Stimulated activated CD8-positive, alpha-beta memory T cell treated with anti-CD3 and anti-CD28 coated beads, Interleukin-15, amount 100 ng/mL, for 24 hours (primary cell): ENCODE measurements around the gene ICAM3.
A peak's percentile ranks its signal among the peaks of the same experiment; 100 is the strongest.

Experiments
- DNase-seq: peaks from one replicate; pipeline ENCODE4 v3.0.0-alpha.2; 2020; ENCODE audit warnings: low read depth

Gene ICAM3

DNA sequence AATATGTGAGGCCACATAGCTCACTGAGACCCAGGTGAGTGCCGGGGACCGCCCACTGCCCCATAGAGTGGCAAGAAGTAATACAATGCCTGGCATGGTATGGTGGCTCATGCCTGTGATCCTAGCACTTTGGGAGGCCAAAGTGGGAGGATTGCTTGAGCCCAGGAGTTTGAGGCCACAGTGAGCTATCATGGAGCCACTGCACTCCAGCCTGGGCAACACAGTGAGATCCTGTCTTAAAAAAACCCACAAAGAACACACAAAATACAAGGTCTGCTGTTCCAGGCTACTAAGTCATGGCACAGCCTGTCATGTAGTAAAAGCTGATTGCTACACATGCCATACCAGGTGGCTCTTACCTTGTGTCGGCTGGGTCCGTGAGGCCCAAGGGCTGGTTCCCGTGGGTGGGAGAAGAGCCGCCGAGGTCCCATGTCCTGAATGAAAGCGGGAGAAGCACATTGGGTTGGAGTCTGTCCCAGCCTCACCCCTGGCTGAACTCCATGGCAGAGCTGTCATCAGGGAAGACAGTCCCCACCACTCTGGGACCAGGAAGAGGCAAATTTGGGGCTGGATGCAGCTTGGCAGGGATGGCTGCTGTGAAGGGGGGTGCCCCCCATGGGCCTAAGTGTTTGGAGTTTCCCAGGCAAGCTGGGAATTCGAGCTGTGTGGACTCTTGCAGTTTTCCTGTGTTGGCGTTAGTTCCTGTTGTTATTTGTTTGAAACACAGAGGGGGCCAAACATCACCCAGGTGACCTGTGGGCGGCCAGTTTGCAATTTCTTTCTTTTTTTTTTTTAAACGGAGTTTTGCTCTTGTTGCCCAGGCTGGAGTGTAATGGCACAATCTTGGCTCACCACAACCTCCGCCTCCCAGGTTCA is 20.4 kb downstream of the ICAM3 start:
- DNase-seq: no peak

DNA sequence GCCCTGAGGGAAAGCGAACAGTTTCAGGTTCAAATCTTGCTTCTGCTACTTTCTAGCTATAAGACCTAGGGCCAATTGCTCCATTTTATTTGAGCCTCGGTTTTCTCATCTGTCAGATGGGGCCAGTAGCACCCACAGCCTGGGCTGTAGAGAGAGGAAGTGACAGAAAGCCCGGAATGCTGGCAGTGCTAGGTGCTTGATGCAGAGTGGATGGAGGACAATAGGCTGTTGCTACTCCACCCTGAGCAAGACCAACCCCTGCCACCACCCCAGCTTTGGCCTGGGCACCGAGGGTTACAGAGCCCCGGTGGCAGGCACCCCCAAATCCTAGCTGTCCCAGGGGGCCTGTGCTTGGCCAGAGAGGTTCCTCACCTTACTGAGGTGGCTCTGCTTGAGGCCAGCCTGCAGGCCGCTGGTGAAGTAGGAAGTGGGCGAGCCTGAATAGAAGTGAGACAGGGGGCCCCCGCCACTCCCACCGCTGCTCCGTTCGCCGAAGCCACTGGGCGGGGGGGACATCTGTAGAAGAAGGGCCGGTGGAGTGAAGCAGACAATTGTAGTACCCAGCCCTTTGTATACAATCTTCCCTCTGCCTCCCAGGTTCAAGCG is 21.5 kb downstream of the ICAM3 start:
- no peak for DNase-seq

DNA sequence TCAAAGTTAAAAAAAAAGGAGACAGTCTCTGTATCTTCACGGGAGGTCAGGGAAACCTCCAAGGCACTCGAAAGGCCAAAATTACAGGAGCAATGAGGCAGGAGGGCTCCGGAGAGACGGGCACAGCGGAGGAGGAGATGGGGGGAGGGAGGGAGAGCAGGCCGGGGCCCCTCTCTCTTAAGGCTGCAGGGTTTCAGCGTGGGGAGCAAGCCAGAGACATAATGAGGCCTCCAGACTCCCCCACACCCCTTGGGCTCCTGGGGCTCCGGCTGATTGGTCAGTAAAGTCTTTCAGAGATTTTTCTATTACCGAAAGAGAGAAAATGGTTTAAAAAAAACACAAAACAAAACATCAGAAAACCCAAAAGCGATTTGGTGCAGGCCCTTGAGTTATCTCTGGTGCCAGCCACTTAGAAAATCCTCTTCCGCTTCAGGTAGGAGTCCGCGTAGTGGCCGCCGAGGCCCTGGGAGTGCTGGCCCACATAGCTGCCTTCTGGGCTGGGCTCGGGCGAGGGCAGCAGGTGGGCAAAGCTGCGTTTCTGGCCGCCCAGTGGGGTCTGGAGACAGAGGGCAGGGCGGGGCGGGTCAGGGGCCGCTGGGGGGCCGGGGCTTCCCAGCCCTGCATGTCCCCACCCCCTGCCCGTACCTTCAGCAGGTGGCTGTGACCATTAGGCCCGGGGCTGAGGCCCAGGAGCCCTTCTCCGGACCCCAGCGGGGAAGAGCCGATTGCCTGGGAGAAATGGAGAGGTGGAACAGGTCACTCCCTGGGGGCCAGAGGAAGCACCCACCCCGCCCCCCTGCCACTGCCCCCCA is 22.2 kb downstream of the ICAM3 start:
- DNase-seq: no peak

DNA sequence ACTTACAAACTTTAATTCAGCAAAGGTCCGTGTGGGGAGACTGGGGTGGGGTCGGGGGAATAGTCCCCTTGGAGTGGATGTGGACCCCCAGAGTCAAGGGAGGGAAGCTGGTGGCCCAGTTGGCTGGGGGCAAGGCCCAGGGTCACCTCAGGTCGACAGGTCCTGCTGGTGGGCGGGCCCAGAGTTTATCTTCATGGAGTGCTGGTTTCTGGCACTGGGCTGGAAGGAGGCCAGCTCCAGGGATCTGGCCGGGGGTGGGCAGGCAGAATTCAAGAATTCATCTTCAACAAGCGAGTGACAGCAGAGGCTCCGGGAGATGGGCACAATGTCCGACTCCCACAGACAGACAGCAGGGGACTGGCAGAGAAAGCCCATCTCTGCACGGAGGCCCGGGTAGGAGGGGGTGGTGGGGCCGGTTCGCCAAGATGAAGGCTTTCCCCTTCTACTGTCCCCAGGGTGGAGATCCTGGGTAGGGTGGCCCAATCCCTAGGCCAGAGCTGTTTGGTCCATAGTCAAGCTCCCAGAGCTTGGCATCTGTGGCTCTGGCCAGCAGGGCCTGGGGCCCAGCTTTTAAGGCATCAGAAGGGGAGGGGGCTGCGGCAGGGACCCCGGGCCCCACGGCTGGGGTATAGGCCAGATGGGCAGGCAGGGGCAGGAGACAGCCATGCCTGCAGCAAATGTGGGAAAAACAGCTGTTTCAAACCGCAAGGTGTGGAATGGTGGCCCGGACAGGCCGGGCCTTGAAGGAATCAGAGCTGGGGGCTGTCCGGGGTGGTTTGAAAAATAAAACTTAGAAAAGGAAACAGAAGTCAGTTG is 23.0 kb downstream of the ICAM3 start:
- DNase-seq: no peak

DNA sequence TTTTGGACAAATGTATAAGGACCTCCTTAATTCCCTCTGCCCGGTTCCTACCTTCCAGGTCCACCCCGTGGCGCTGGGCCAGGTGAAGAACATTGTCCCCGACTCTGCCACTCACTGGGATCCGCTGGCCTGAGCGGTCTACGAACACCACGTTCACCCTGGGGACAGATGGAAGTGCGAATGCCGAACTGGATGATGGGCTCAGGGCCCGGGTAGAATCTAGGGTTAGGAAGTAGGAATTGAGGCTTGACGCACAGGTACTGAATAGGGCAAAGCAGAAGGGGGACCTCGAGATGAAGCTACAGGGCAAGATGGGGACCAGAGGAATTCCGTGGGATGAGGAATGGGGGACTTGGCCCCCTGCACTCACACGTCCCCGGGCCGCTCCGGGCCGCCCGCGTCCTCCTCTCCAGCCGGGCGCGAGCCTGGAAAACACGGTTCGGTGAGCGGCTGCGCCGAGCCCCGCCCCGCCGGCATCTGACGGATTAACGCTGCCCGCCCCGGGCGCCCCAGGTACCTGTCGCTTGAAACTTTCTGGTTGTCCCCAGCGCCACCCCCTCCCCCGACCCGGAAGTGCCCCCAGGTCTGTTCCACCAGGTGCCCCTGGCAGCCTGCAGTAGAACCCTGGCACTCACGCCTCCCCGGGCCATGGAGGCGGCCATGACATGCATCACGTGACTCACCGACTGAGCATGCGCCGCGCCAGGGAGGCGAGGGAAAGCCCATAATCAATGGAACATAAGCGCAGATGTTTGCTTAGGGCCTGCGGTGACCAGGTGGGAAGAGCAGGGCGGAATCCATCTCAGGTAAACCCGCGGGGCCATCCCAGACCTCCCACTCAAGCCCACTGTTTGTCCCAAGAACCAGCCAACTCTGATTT is 23.8 kb downstream of the ICAM3 start, which contains the start of gene FDX2:
Gene FDX2, minus strand, starts transcription at position 681 of the 880 bp plus-strand sequence. Its CDS starts 19 bp downstream, at position 662.
- peak; percentile 88 for DNase-seq

DNA sequence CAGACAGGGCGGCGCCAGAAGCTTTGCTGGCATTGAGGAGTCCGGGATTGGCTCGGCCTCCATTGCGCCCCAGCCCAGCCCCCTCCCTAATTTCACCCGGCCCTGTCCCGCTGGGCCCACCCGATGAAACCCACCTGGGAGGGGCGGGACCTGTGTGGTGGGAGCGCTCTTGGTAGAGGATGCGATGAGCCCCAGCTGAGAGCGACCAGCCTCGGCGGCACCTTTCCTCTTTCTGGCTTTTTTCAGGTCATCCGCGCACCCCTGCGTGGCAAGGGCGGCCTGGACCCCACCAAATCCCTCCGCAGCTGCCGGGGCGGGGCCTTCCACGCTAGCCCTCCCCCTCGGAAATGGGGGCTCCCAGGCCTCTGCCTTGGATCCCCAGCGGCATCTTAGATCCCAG is 30.0 kb downstream of the ICAM3 start, which contains the start of gene ZGLP1:
Gene ZGLP1, minus strand, starts transcription at position 393 of the 400 bp plus-strand sequence.
- DNase-seq: no peak

DNA sequence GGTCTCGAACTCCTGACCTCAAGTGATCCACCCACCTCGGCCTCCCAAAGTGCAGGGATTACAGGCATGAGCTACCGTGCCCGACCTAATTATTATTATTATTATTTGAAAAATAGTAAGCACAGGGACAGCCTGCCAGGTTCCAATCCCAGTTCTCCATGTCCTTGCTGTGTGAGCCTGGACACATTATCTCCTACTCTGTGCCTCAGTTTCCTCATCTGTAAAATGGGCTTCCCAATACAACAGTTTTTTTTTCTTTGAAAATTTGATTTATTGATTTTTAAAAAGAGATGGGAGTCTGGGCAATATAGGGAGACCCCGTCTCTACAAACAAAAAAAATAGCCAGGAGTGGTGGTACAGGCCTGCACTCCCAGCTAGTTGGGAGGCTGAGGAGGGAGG is 33.1 kb downstream of the ICAM3 start:
- DNase-seq: no peak

DNA sequence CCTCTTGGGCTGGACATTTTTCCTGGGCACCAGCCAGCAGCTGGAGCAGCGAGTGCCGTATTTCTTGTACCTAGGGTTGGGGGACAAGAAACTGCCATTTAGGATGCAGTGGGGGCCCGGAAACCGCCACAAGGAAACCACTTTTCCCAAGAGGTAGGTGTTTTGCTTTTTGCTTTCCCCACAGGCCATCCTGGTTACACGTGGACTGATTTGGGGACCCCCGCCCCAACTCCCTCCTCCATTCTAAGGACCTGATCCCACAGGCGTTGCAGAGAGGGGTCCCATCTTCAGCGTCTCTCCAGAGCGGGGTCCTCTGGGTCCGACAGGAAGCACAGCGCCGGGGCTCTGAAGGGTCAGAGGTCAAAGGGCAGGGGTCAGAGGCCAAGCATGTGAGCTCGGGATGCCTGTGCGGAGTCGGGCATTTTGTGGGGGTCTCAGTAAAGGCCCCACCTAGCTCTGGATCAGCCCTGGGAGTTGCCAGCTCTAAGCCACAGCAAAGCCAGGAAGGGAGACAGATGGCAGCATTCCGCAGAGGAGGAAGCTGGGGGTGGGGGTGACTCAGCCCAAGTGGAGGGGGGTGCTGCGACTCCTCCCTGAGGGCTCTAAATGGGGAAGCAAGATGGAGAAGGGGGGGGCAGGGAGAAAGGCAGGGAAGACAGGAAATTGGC is 34.2 kb downstream of the ICAM3 start:
- no peak for DNase-seq

DNA sequence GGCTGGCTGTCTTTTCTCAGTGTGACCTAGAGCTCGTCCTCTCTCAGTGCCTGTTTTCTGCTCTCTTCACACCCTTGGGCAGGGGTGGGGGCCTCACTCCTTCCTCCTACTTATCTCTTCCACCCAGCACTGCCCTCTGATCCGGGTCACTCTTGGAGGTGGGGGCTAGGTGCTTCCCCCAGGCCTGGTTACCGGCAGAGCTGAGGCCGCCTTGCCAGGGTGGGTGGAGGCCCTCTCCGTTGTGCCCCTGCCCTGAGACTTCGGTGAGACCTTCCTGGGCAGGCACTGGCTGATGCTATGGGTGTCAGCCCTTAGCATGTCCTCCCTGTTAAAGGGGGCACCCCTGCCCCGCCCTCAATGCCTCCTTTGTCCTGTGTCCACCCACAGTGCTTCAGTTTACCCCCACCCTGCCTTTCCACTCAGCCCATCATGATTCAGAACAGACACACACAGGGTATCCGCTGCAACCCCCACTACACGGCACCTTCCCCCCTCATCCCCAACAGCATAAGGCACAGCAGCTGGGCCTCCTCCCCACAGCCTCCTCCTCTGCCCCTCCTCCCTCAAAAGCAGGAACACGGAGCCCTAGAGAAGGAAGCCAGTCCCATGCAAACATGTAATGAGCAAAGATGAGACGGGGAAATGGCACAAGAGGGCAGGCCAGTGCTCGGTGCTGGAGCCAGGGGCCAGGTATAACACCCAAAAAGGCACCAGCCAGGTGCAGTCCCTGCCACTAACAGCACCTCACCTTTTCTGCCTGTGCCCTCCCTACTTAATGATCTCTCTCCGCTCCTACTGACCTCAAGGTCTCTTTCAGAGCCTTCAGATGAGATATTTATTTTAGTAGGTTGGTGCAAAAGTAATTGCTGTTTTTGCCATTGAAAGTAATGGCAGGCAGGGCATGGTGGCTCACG is 39.6 kb downstream of the ICAM3 start:
- no peak for DNase-seq

DNA sequence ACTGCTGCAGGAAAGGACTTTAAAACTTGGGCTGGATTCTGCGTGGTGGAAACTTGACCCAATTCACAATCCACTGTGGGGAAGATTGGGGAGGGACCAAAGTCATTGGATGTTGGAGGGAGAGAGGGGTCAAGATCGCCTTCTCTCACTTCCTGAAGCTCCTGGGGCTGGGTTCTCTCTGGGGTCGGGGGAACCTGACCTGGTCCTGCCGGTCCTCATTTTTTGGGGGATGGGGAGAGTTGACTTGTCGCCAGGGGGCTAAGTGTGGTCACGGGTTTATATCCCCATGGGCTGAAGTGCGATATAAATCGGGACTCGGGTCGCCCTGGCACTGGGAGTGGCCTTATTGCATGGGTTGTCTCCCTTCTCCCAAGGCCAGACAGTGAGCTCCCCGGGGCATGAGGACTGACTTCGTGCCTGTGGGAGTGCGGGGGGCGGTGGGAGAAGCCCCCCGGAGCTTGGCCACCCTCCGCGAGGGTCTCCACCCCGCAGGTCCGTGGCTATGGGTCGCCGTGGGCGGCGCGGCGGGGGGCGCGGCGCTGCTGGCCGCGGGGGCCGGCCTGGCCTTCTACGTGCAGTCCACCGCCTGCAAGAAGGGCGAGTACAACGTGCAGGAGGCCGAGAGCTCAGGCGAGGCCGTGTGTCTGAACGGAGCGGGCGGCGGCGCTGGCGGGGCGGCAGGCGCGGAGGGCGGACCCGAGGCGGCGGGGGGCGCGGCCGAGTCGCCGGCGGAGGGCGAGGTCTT is 43.4 kb downstream of the ICAM3 start:
- no peak for DNase-seq

DNA sequence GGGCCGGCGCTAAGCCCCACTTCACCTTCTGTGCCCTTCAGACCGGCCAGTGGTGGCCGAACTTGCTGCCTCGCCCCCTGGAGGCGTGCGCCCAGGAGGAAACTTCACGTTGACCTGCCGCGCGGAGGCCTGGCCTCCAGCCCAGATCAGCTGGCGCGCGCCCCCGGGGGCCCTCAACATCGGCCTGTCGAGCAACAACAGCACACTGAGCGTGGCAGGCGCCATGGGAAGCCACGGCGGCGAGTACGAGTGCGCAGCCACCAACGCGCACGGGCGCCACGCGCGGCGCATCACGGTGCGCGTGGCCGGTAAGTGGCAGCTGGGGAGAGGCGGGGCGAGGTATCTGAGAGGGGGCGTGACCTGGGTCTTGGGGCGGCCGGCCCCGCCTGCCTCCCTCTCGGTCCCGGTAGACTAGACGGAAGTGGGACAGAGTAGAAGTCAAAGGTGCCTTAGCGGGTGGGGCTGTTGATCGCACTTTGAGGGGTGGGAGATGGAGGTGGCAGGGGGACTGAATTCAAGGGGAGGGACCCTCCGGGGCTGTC is 44.0 kb downstream of the ICAM3 start:
- DNase-seq: no peak

DNA sequence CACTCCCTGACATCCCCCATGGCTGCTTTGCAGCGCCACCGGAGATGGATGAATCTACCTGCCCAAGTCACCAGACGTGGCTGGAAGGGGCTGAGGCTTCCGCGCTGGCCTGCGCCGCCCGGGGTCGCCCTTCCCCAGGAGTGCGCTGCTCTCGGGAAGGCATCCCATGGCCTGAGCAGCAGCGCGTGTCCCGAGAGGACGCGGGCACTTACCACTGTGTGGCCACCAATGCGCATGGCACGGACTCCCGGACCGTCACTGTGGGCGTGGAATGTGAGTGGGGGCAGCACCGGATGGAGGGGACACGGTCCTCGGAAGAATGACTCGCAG is 45.1 kb downstream of the ICAM3 start:
- no peak for DNase-seq

DNA sequence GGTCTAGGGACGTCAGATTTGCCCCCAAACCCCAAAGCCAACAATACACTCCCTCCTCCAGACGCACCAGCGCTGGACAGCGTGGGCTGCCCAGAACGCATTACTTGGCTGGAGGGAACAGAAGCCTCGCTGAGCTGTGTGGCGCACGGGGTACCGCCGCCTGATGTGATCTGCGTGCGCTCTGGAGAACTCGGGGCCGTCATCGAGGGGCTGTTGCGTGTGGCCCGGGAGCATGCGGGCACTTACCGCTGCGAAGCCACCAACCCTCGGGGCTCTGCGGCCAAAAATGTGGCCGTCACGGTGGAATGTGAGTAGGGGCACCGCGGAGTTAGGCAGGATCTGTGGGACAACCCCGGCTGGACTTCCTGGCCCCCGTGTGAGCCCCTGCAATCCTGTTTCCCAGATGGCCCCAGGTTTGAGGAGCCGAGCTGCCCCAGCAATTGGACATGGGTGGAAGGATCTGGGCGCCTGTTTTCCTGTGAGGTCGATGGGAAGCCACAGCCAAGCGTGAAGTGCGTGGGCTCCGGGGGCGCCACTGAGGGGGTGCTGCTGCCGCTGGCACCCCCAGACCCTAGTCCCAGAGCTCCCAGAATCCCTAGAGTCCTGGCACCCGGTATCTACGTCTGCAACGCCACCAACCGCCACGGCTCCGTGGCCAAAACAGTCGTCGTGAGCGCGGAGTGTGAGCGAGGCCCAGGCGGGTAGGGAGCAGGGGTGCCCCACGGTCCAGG is 45.6 kb downstream of the ICAM3 start:
- DNase-seq: no peak

DNA sequence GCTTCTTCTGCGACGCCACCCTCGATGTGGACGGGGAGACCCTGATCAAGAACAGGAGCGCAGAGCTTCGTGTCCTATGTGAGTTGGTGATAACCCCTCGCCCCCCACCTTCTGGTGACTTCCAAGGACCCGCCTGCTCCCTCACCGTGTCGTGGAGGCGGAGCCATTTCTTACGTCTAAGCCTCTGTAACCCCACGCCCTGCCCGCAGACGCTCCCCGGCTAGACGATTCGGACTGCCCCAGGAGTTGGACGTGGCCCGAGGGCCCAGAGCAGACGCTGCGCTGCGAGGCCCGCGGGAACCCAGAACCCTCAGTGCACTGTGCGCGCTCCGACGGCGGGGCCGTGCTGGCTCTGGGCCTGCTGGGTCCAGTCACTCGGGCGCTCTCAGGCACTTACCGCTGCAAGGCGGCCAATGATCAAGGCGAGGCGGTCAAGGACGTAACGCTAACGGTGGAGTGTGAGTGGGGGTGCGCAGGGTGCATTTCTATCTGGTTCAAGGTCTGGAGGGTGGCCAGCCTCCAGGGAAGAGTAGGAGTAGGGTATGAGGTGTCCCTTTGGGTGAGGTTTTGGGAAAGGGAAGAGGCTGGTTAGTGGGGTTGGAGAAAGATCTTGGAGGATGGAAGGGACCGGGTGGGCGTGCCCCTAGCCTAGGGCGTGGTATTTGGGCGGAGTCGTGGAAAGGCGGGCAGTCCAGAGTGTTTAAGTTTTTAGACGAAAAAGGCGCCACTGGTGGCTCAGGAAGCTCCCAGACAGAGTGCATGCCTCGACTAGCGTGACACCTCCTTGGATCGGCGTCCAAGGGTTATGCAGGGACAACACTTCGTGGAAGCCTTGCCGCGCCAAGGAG is 46.4 kb downstream of the ICAM3 start:
- DNase-seq: no peak

DNA sequence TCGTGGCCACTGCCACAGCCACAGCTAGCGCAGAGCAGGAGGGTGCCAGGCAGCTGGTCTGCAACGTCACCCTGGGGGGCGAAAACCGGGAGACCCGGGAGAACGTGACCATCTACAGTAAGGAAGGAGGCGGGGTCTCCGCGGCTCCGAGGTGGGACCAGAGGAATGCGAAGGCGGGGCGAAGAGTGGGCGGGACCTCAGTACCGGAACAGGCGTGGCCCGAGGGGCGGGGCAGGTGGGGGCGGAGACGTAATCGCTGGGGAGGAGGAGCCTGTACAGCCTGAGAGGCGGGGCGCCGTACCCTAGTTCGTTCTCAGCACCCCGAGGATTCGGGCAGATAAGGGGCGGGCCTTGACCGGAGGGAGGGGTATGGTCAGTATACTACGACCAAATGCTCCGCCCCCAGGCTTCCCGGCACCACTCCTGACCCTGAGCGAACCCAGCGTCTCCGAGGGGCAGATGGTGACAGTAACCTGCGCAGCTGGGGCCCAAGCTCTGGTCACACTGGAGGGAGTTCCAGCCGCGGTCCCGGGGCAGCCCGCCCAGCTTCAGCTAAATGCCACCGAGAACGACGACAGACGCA is 47.1 kb downstream of the ICAM3 start:
- peak; percentile 65 for DNase-seq

DNA sequence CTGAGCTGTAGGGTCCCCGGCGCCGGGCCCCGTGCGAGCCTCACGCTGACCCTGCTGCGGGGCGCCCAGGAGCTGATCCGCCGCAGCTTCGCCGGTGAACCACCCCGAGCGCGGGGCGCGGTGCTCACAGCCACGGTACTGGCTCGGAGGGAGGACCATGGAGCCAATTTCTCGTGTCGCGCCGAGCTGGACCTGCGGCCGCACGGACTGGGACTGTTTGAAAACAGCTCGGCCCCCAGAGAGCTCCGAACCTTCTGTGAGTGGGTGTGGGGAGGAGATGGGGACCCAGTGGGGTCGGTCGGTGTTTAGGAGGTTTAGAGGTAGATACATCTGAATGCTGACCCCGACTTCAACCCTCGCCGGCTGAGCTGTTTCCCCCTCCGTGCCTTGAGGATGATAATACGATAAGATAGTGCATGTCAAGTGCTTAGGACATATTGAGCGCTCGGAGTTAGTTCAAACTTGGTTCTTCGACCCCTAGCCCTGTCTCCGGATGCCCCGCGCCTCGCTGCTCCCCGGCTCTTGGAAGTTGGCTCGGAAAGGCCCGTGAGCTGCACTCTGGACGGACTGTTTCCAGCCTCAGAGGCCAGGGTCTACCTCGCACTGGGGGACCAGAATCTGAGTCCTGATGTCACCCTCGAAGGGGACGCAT is 47.7 kb downstream of the ICAM3 start:
- no peak for DNase-seq
